Esophagus muscularis mucosa (tissue), 4 donors: Measurements from ENCODE around the gene PCSK7. TPM values are rescaled to one million over a fixed set of nuclear protein-coding genes. Genes with fewer than 3 reads are reported as not detected.

ENCODE experiments used
- DNase-seq: peaks from one replicate; pipeline ENCODE4 v3.0.0-alpha.2; 2017; ENCODE audit errors: extremely low spot score
- H3K27ac ChIP-seq, 4 donors: fragments of 200-600 bp; sonication (generic); replicated peaks in 1 of 4; 1 replicate in 3 of 4; 2 replicates in 1 of 4; pipeline ENCODE4 v1.5.1; 2016 to 2019; ENCODE audit warnings: mild to moderate bottlenecking in 1 of 4
- H3K27me3 ChIP-seq, 4 donors: fragments of 200-600 bp; sonication (generic); one replicate each; pipeline versions ENCODE4 v1.5.1 to v1.6.0; 2016 to 2019
- H3K36me3 ChIP-seq, 4 donors: fragments of 200-600 bp; sonication (generic); one replicate each; pipeline ENCODE4 v1.5.1; 2016 to 2019
- H3K4me1 ChIP-seq, 4 donors: fragments of 200-600 bp; sonication (generic); one replicate each; pipeline ENCODE4 v1.5.1; 2016 to 2019
- H3K4me3 ChIP-seq, 4 donors: fragments of 200-600 bp; sonication (generic); 1 replicate in 2 of 4; 2 replicates in 2 of 4; pipeline ENCODE4 v1.5.1; 2016 to 2019; ENCODE audit warnings: mild to moderate bottlenecking in 4 of 4, moderate library complexity in 1 of 4
- H3K9me3 ChIP-seq, 4 donors: fragments of 200-600 bp; sonication (generic); 1 replicate in 3 of 4; 2 replicates in 1 of 4; pipeline ENCODE4 v1.5.1; 2016 to 2019
- EP300 ChIP-seq: sonication (generic); formaldehyde crosslinking; IDR thresholded peaks from one replicate; pipeline ENCODE4 v1.6.1; 2017; ENCODE audit warnings: antibody characterized with exemption
- POLR2A ChIP-seq: fragments of 450-650 bp; IDR thresholded peaks from one replicate; pipeline ENCODE4 v1.6.1; 2017; ENCODE audit warnings: antibody characterized with exemption, moderate library complexity, mild to moderate bottlenecking, low read depth
- POLR2AphosphoS5 ChIP-seq, 2 donors: sonication (generic); formaldehyde crosslinking; IDR thresholded peaks; one replicate each; pipeline ENCODE4 v1.6.1; 2017; ENCODE audit warnings: antibody characterized with exemption in 2 of 2
- WGBS: methylation state at CpG from one replicate; pipeline ENCODE4 v1.1.5; 2018; 5-methylcytosine and 5-hydroxymethylcytosine counted together
- intact Hi-C: fragments of 100-400 bp; cut with DNase I; formaldehyde crosslinking; loops from one replicate; pipeline ENCODE4 v1.15.1; 2023
- total RNA-seq, 4 donors: library from RNA; depleted of rRNA; stranded (reverse); fragments of >200 nt; gene quantifications; one replicate each; pipeline versions ENCODE4 v1.1.0 to v1.2.1, GENCODE V29; 2016
- TF ChIP-seq, protein P1 (sequence below), 3 experiments: fragments of 200-600 bp in 2 of 3; fragments of 450-650 bp in 1 of 3; sonication (generic) in 2 of 3; IDR thresholded peaks; one replicate each; pipeline ENCODE4 v1.5.1; 2017 to 2019; ENCODE audit warnings: antibody characterized with exemption in 3 of 3, mild to moderate bottlenecking in 2 of 3, moderate library complexity in 1 of 3

PCSK7 gene
- total RNA-seq, 4 donors from 2014 or later: 27.8 to 43.7 (median 31.9) TPM

DNA sequence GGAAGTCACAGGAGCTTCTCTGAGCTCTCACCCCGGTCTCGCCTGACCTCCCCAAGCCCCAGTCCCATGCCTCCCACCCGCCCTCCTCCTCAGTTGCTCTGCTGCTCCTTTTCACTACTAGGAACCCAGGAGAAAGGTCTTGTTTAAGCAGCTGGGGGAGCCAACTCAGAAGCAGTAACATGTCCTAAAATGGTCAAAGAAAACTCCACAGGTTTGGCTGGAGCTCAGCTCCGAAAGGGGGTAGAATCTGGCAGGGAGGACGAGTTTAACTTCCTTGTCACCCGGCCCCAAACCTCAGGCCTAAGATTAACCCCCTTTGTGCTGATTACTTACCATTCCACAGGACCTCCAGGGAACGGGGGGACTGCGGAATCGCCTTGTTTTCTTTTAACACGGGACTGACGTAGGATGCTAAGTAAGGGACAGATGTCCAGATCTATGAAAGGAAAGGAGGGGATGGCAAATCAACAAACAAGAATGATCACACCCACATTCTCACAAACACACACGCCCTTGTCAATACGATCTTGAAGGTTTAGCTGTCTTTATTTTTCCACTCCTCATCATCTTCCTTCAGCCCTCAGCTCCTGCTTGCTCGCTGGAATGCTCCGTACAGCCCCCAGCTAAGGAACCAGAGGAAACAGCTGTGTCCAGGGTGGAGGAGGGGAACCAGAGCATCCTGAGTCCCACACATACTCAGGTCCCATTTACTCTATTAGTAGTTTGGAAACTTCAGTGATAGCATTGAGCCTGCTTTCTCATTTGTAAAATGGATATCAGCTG is 13.5 kb downstream of the PCSK7 start:
- Histone ChIP-seq H3K4me1 (peaks cover 53 to 82% (median 77%) of the 10 kb centered on the region in 4 donors), H3K27me3 (no peaks in the 10 kb centered on the region), H3K27ac (peak overlapping the region; percentile 84 to 95 (median 94)), H3K36me3 (peaks cover under 1 to 85% (median 47%) of the 10 kb centered on the region in 4 donors), H3K9me3 (no peaks in the 10 kb centered on the region), H3K4me3 (peak overlapping the region; percentile 16 to 43 (median 33))
- TF ChIP-seq, protein P1, sequence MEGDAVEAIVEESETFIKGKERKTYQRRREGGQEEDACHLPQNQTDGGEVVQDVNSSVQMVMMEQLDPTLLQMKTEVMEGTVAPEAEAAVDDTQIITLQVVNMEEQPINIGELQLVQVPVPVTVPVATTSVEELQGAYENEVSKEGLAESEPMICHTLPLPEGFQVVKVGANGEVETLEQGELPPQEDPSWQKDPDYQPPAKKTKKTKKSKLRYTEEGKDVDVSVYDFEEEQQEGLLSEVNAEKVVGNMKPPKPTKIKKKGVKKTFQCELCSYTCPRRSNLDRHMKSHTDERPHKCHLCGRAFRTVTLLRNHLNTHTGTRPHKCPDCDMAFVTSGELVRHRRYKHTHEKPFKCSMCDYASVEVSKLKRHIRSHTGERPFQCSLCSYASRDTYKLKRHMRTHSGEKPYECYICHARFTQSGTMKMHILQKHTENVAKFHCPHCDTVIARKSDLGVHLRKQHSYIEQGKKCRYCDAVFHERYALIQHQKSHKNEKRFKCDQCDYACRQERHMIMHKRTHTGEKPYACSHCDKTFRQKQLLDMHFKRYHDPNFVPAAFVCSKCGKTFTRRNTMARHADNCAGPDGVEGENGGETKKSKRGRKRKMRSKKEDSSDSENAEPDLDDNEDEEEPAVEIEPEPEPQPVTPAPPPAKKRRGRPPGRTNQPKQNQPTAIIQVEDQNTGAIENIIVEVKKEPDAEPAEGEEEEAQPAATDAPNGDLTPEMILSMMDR (IDR thresholded peaks at IDR 0.05): no peak
- TF ChIP-seq POLR2AphosphoS5 (IDR thresholded peaks at IDR 0.05): peak in 1 of 2 donors; percentile 45
- DNase-seq: no peak
- intact Hi-C loops: no loop called here
- 41% methylated on average over 15 of the region's 15 CpGs for WGBS

DNA sequence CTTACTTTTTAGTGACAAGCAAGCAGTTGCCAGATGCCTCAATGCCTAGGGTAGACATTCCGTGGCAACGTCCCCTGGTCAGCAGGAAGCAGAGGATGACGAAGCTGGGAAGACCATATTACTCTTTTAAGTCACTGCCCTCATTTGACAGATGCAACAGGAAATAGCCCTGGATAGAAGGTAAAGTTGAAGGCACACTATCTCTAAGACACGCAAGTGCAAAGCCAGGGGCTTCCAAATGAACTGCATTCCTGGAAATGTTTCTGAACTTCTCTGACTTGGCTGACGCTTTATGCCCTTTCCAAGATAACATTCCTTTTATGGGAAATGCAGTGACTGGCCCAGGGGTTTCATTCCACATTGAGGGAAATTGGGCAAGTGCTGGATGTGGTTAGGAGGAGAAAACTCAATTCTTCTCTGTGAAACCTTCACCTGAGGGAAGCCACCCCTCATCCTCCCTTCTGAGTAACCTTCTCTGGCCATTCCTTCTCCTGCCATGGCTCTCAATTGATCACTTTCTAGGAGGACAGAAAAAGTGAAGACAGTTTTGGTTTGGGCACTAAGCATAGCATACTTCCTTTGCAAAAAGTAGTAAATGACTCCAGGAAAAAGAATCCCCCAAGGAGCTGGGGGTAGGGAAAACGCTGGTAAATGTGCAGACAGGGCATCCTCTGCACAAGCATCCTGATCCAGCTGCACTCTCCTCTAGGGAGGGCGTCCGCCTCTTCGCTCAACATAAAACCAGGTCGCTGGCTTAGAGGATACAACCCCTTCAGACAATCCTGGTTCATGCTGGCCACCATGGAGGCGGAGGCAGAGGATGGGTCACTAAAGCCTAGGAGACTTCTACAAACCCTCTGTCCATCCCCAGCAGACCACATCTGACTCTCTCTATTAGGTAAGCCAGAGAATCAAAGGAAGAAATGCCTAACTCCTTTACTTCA is 14.5 kb downstream of the PCSK7 start:
- Histone ChIP-seq H3K9me3 (no peaks in the 10 kb centered on the region), H3K4me3 (peak overlapping the region; percentile 16 to 43 (median 33)), H3K27me3 (no peaks in the 10 kb centered on the region), H3K27ac (peak overlapping the region; percentile 84 to 95 (median 94)), H3K4me1 (peaks cover 51 to 73% (median 68%) of the 10 kb centered on the region in 4 donors), H3K36me3 (peaks cover 6 to 85% (median 47%) of the 10 kb centered on the region in 4 donors)
- 47% methylated on average over 11 of the region's 11 CpGs for WGBS
- intact Hi-C loops: no loop called here
- TF ChIP-seq, protein P1 (IDR thresholded peaks at IDR 0.05): no peak
- TF ChIP-seq POLR2AphosphoS5 (IDR thresholded peaks at IDR 0.05) (peak; percentile 32 to 81), EP300 (peak; percentile 74), POLR2A (no peak)
- DNase-seq: no peak

DNA sequence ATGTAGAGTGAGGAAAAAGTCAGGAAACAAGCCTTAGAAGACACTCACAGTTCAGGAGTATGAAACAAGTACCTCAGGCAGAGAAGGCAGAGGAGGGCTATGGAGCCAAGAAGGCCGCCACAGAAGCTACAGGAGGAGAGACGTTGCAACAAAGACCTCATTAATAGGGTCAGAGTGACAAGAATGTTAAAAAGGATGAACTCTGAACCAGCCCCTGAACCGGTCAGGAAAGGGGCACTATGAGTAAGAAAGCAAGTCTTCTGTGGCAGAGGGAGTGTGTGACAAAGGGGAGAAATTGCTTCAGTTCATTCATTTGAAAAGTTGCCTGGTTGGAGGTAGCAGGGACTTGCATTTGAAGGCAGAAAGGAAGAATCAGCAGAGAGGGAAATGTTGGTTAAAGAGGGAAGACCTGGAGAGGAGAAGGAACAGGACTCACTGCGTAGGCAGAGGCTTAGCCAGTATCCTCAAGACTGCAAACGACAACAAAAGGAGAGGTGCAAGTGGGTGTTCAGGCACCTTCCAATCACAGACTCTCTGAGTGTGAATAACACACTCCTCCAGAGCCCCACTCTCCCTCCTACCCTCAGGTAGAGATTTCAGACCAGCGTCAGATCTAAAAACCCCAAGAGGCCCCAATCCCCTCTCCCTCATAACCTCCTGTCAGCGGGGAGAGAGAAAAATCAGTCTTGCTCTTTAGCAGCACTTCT is 17.3 kb downstream of the PCSK7 start:
- no peak for DNase-seq
- intact Hi-C loops: no loop called here
- peak overlapping the region; percentile 29 to 59 (median 43) for H3K27ac ChIP-seq
- WGBS: 80% methylated on average over 7 of the region's 7 CpGs
- peaks cover 22 to 58% (median 51%) of the 10 kb centered on the region in 4 donors for H3K4me1 ChIP-seq
- no peaks in the 10 kb centered on the region for H3K9me3 ChIP-seq
- H3K4me3 ChIP-seq: no peak overlapping the region
- H3K36me3 ChIP-seq: peaks cover 6 to 90% (median 51%) of the 10 kb centered on the region in 4 donors
- TF ChIP-seq POLR2AphosphoS5 (IDR thresholded peaks at IDR 0.05) (peak in 1 of 2 donors; percentile 58), POLR2A (no peak)
- H3K27me3 ChIP-seq: no peaks in the 10 kb centered on the region

DNA sequence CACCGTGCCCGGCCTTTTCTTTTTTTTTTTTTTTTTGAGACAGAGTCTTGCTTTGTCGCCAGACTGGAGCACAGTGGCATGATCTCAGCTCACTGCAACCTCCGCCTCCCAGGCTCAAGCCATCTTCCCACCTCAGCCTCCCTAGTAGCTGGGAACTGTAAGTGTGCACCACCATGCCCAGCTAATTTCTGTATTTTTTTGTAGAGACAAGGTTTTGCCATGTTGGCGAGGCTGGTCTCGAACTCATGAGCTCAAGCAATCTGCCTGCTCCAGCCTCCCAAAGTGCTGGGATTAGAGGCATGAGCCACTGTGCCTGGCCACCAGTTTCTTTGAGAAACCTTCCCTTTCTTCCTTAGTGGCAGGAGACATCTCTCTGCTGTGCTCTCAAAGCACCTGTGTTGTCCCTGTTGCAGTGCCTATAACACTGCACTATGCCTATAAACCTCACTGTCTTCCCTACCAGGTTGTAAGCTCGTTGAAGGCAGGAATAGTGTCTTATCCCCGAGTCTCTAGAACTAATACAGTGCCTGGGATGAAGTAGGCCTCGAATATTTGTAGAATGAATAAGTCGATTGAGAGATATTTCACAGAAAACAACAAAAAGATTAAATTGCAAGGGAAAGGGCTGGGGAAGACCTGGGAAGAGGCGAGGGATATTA is 19.0 kb downstream of the PCSK7 start:
- intact Hi-C loops: no loop called here
- no peak for DNase-seq
- Histone ChIP-seq H3K27ac (peak overlapping the region; percentile 8 to 36 (median 34)), H3K36me3 (peaks cover 6 to 72% (median 39%) of the 10 kb centered on the region in 4 donors), H3K4me1 (peaks cover 9 to 41% (median 34%) of the 10 kb centered on the region in 4 donors), H3K4me3 (no peak overlapping the region), H3K27me3 (no peaks in the 10 kb centered on the region), H3K9me3 (no peaks in the 10 kb centered on the region)
- WGBS: 95% methylated on average over 11 of the region's 11 CpGs
- peak in 1 of 2 donors; percentile 63 for TF ChIP-seq POLR2AphosphoS5 (IDR thresholded peaks at IDR 0.05)
- no peak for TF ChIP-seq EP300

DNA sequence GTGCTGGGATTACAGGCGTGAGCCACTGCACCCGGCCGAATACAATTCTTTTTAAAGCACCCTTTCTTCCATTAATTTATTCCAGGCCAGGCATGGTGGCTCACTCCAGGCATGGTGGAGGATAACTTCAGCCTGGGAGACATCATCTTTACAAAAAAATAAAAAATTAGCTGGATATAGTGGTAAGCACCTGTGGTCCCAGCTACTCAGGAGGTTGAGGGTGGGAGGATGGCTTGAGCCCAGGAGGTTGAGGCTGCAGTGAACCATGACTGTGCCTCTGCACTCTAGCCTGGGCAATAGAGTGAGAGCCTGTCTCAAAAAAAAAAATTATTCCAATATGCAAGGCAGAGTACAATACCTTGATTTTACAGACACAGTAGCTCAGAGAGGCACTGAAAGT is 21.3 kb downstream of the PCSK7 start:
- Histone ChIP-seq H3K9me3 (no peaks in the 10 kb centered on the region), H3K27ac (peak overlapping the region; percentile 48 to 74 (median 60)), H3K36me3 (peaks cover 6 to 50% (median 30%) of the 10 kb centered on the region in 4 donors), H3K27me3 (no peaks in the 10 kb centered on the region), H3K4me3 (no peak overlapping the region), H3K4me1 (peaks cover 0 to 19% (median 14%) of the 10 kb centered on the region in 4 donors)
- TF ChIP-seq POLR2AphosphoS5 (IDR thresholded peaks at IDR 0.05) (peak in 1 of 2 donors; percentile 36), EP300 (no peak)
- intact Hi-C loops: no loop called here
- DNase-seq: no peak
- 96% methylated on average over 3 of the region's 3 CpGs for WGBS
